ENCODE measurements around the gene GPR35. TPM values are rescaled to one million over a fixed set of nuclear protein-coding genes. Genes with fewer than 3 reads are reported as not detected.

The GPR35 gene
- total and polyA plus RNA-seq, 10 of the 15 experiments (the other 5 are each of a cell fraction or from before 2014, with no cell fraction given), result 0.14 to 1.6 (median 0.75) TPM; not detected in 3

- TF ChIP-seq CEBPZ (IDR thresholded peaks at IDR 0.05; ENCODE audit: low read depth, low read length) (no peak), LARP7 (IDR thresholded peaks at IDR 0.05) (peak; percentile 89), ATF7 (IDR thresholded peaks at IDR 0.05; ENCODE audit: low read depth) (peak; percentile 47), TARDBP (IDR thresholded peaks at IDR 0.05; ENCODE audit: borderline replicate concordance) (peak; percentile 91), CTCF (IDR thresholded peaks at IDR 0.05 in 2 of 3, conservative IDR thresholded peaks at IDR 0.05 in 1 of 3; ENCODE audit: control insufficient read depth in 2 of 3, extremely low read depth in 1 of 3, insufficient read depth in 1 of 3, low read depth in 3 of 3, low read length in 3 of 3) (no peak), USF1 (IDR thresholded peaks at IDR 0.05; ENCODE audit: borderline replicate concordance, extremely low read length, insufficient read depth, low read depth, low read length) (peak; percentile 94), TCF3 (IDR thresholded peaks at IDR 0.05; ENCODE audit: borderline replicate concordance, insufficient read depth, low read depth, low read length) (peak; percentile 56; the same call in 1 of the 2 replicates), BRCA1 (IDR thresholded peaks at IDR 0.05; ENCODE audit: low read depth, low read length) (no peak), E2F8 (IDR thresholded peaks at IDR 0.05; ENCODE audit: low read depth, partially characterized antibody) (no peak), ZNF384 (IDR thresholded peaks at IDR 0.05; ENCODE audit: borderline replicate concordance, low read depth, low read length) (no peak), ZBTB33 (IDR thresholded peaks at IDR 0.05) (no peak), MEF2A (IDR thresholded peaks at IDR 0.05; ENCODE audit: insufficient read depth, low read depth, low read length) (no peak), MTA2 (IDR thresholded peaks at IDR 0.05; ENCODE audit: low read depth) (no peak), ETV6 (conservative IDR thresholded peaks at IDR 0.05 in 1 of 2, IDR thresholded peaks at IDR 0.05 in 1 of 2; ENCODE audit: borderline replicate concordance in 1 of 2, low read depth in 1 of 2) (no peak), NR2C2 (IDR thresholded peaks at IDR 0.05; ENCODE audit: borderline replicate concordance, control insufficient read depth, insufficient read length, low read depth) (no peak), CBX5 (IDR thresholded peaks at IDR 0.05; ENCODE audit: low read depth) (no peak), ASH2L (IDR thresholded peaks at IDR 0.05; ENCODE audit: borderline replicate concordance, low read depth) (no peak)
Measured at GRCh38 chr2:240586198-240586918, 38.9 kb upstream of the GPR35 start, which contains the start of gene CAPN10 (continued).

Measured in GM12878 (cell line).